HepG2 (cell line): ENCODE measurements around the gene SLC25A25. TPM values are rescaled to one million over a fixed set of nuclear protein-coding genes. Genes with fewer than 3 reads are reported as not detected.
"Not testable (repeated sequence)": the region's sequence is repeated elsewhere in the genome, so short reads cannot be mapped to it uniquely, and the experiment has no call there.

Source experiments
- ATAC-seq: fragments of 200-7000 bp; cut with Tn5 transposase; 3 replicates; pipeline ENCODE4 v1.9.1; 2020; ENCODE audit warnings: mild to moderate bottlenecking, moderate library complexity
- BruUV-seq: library from RNA; stranded (reverse); fragments of 400-500 nt; replicated peaks from 2 replicates; lab custom pipeline; 2021; lab: Mats Ljungman, UMichigan
- CTCF ChIA-PET: fragments of 300-600 bp; formaldehyde crosslinking; extraction: SDS; loops from one replicate; lab custom pipeline; 2021; ENCODE audit warnings: low total read pairs, inconsistent platforms, low intra/inter-chr PET ratio; lab: Yijun Ruan, JAX
- POLR2A ChIA-PET: fragments of 350-600 bp; sonication (Branson Sonifier 250); formaldehyde crosslinking; loops from one replicate; lab custom pipeline; 2020; ENCODE audit warnings: antibody characterized with exemption, inconsistent platforms; lab: Yijun Ruan, JAX
- DNase-seq: peaks from one replicate; pipeline ENCODE4 v3.0.0-alpha.2; 2015; ENCODE audit warnings: low spot score
- FAIRE-seq: peaks from 3 replicates; lab custom pipeline; 2011; peaks lifted over from hg19 to GRCh38; lab: Jason Lieb, UNC
- H2AFZ ChIP-seq: one replicate; pipeline ENCODE4 v1.6.1; 2011; ENCODE audit warnings: low read length, inconsistent platforms
- H3K27ac ChIP-seq: fragments of 300-600 bp; 3 replicates; pipeline ENCODE4 v1.8.0; 2011; ENCODE audit warnings: mixed run types, mild to moderate bottlenecking, mixed read lengths, low read length, inconsistent platforms; ENCODE audit not compliant: insufficient read depth; ENCODE audit errors: extremely low read length
- H3K27me3 ChIP-seq, 2 experiments: fragments of 200-600 bp in 1 of 2; 2 replicates in 1 of 2; 3 replicates in 1 of 2; pipeline versions ENCODE4 v1.6.0 to v1.8.0; 2011; ENCODE audit warnings: low read length in 2 of 2, mild to moderate bottlenecking in 2 of 2, moderate library complexity in 2 of 2, inconsistent platforms in 1 of 2; ENCODE audit not compliant: insufficient read depth in 2 of 2, control insufficient read depth in 1 of 2
- H3K36me3 ChIP-seq, 2 experiments: fragments of 200-600 bp in 1 of 2; replicated peaks in 1 of 2; 2 replicates in 1 of 2; 3 replicates in 1 of 2; pipeline versions ENCODE4 v1.5.1 to v1.8.0; 2011; ENCODE audit warnings: low read length in 2 of 2, inconsistent platforms in 1 of 2; ENCODE audit not compliant: insufficient read depth in 2 of 2, control insufficient read depth in 1 of 2
- H3K4me1 ChIP-seq: 2 replicates; pipeline ENCODE4 v1.5.1; 2012; ENCODE audit warnings: low read length, inconsistent platforms; ENCODE audit not compliant: insufficient read depth
- H3K4me2 ChIP-seq: 2 replicates; pipeline ENCODE4 v1.6.0; 2011; ENCODE audit warnings: low read depth, low read length, inconsistent platforms
- H3K4me3 ChIP-seq, 3 experiments: fragments of 200-600 bp in 1 of 3; sonication (generic), shearing (Covaris generic) in 1 of 3; replicated peaks in 1 of 3; 2 replicates each; pipeline ENCODE4 v1.5.1; 2011 to 2016; ENCODE audit warnings: low read length in 3 of 3, inconsistent platforms in 2 of 3, low read depth in 2 of 3, mild to moderate bottlenecking in 2 of 3, control low read depth in 1 of 3, mixed read lengths in 1 of 3; ENCODE audit not compliant: insufficient read depth in 1 of 3
- H3K79me2 ChIP-seq: one replicate; pipeline ENCODE4 v1.6.1; 2011; ENCODE audit warnings: low read length, inconsistent platforms; ENCODE audit not compliant: insufficient read depth
- H3K9ac ChIP-seq: 2 replicates; pipeline ENCODE4 v1.6.0; 2011; ENCODE audit warnings: mild to moderate bottlenecking, low read depth, low read length, inconsistent platforms; ENCODE audit not compliant: insufficient read depth
- H3K9me3 ChIP-seq: 2 replicates; pipeline ENCODE4 v1.5.1; 2012; ENCODE audit warnings: mild to moderate bottlenecking, low read length
- H4K20me1 ChIP-seq: 2 replicates; pipeline ENCODE4 v1.6.0; 2011; ENCODE audit warnings: inconsistent platforms, mild to moderate bottlenecking, low read length, moderate library complexity; ENCODE audit not compliant: insufficient read depth
- HNF4A ChIP-seq: sonication (generic); formaldehyde crosslinking; IDR thresholded peaks from 2 replicates; pipeline ENCODE4 v1.4.0; 2020; ENCODE audit warnings: missing genetic modification reagents
- ZNF441 ChIP-seq: sonication (generic); formaldehyde crosslinking; IDR thresholded peaks from 2 replicates; pipeline ENCODE4 v1.7.0; 2021; ENCODE audit warnings: missing genetic modification reagents, borderline replicate concordance
- WGBS: methylation state at CpG from one replicate; pipeline ENCODE4 v1.1.6; 2017; ENCODE audit warnings: low lambda C conversion rate; 5-methylcytosine and 5-hydroxymethylcytosine counted together
- in situ Hi-C: cut with HindIII; loops from 2 replicates; pipeline ENCODE4 v1.10.0; 2017; ENCODE audit warnings: low pct_unique_long_range_greater_than_20kb; ENCODE audit not compliant: extremely low pct_ligation_motif_present
- intact Hi-C: fragments of 100-400 bp; cut with micrococcal nuclease; formaldehyde crosslinking; loops from one replicate; pipeline ENCODE4 v1.10.0; 2022; ENCODE audit not compliant: unreplicated experiment
- polyA plus RNA-seq, 8 experiments: library from polyadenylated mRNA; depleted of rRNA in 3 of 8; stranded (reverse) in 7 of 8; unstranded in 1 of 8; fragments of >200 nt; fragmentation: Illumina TruSeq in 4 of 8; extraction: Trizol in 4 of 8; gene quantifications; 2 replicates each; pipeline versions ENCODE4 v1.2.1 to v1.2.3, GENCODE V29; 2011 to 2016; ENCODE audit warnings: low read depth in 4 of 8, missing spikeins in 1 of 8, mixed read lengths in 1 of 8; ENCODE audit not compliant: insufficient read depth in 1 of 8
- total RNA-seq, 5 experiments: library from RNA; depleted of rRNA; stranded (reverse); fragments of >200 nt; fragmentation: Illumina TruSeq; extraction: Trizol; gene quantifications; 2 replicates each; pipeline ENCODE4 v1.2.3, GENCODE V29; 2016; ENCODE audit warnings: low read depth in 1 of 5

SLC25A25 gene
- total and polyA plus RNA-seq, 2 of the 13 experiments (the other 11 are each of a cell fraction or from before 2014, with no cell fraction given) = 10.5 to 24.8 TPM

DNA sequence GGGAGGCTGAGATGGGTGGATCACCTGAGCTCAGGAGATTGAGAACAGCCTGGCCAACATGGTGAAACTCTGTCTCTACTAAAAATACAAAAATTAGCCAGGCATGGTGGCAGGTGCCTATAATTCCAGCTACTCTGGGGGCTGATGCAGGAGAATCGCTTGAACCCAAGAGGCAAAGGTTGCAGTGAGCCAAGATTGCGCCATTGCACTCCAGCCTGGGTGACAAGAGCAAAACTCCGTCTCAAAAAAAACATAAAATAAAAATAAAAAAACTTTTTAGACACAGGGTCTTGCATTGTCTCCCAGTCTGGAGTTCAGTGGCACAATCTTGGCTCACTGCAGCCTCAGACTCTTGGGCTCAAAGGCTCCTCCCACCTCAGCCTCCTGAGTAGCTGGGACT, 31.5 kb upstream of the SLC25A25 start:
- H3K27me3 ChIP-seq, H4K20me1 ChIP-seq, intact Hi-C loops, POLR2A ChIA-PET, BruUV-seq, H3K9me3 ChIP-seq, DNase-seq, H3K27ac ChIP-seq, FAIRE-seq, H2AFZ ChIP-seq, H3K4me2 ChIP-seq, H3K4me3 ChIP-seq, H3K9ac ChIP-seq, H3K36me3 ChIP-seq, ATAC-seq, H3K79me2 ChIP-seq: not testable (repeated sequence)
- peaks cover 15% of the 10 kb centered on the region for H3K4me1 ChIP-seq
- in situ Hi-C loops = loop anchor here (5.0 kb wide), 1 partner anchor 99 kb away; the partner anchor contains the start of gene DPM2
- WGBS = 2% methylated on average over 3 of the region's 3 CpGs
- CTCF ChIA-PET = interaction anchor here (3.2 kb wide), 1 partner anchor 93 kb away, joined by 28 read pairs; no protein-coding TSS in a partner anchor
- TF ChIP-seq HNF4A (CRISPR knock-in tag) (peak; percentile 23; the same call in 1 of the 2 replicates), ZNF441 (CRISPR knock-in tag) (peak; percentile 94)

DNA sequence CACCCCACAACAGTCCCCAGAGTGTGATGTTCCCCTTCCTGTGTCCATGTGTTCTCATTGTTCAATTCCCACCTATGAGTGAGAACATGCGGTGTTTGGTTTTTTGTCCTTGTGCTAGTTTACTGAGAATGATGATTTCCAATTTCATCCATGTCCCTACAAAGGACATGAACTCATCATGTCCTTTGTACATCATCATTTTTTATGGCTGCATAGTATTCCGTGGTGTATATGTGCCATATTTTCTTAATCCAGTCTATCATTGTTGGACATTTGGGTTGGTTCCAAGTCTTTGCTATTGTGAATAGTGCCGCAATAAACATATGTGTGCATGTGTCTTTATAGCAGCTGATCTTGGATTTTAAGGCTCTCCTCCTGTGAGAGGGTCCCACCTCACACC, 27.2 kb upstream of the SLC25A25 start:
- FAIRE-seq, intact Hi-C loops, BruUV-seq, H3K4me2 ChIP-seq, H3K27ac ChIP-seq, H3K79me2 ChIP-seq, POLR2A ChIA-PET, H3K9ac ChIP-seq, H3K27me3 ChIP-seq, ATAC-seq, H3K36me3 ChIP-seq, H2AFZ ChIP-seq, H4K20me1 ChIP-seq, H3K4me3 ChIP-seq, H3K9me3 ChIP-seq, DNase-seq, in situ Hi-C loops, CTCF ChIA-PET: not testable (repeated sequence)
- peaks cover 38% of the 10 kb centered on the region for H3K4me1 ChIP-seq
- 16% methylated on average over 3 of the region's 3 CpGs for whole genome bisulfite sequencing
